Endothelial cell of umbilical vein (primary cell): Measurements from ENCODE around the gene LCN12. TPM values are rescaled to one million over a fixed set of nuclear protein-coding genes. Genes with fewer than 3 reads are reported as not detected.

Experiments
- BruUV-seq: library from RNA; stranded (reverse); fragments of 400-500 nt; replicated peaks from 2 replicates; lab custom pipeline; 2021; lab: Mats Ljungman, UMichigan
- CTCF ChIA-PET: fragments of 300-600, 350-600 bp; sonication (Branson Sonifier 250); formaldehyde crosslinking; loops from one replicate; lab custom pipeline; 2021; ENCODE audit warnings: antibody characterized with exemption, inconsistent platforms; lab: Charles Lee
- POLR2A ChIA-PET: fragments of 300-600, 350-600 bp; sonication (Branson Sonifier 250); formaldehyde crosslinking; loops from one replicate; lab custom pipeline; 2021; ENCODE audit warnings: antibody characterized with exemption, inconsistent platforms; lab: Charles Lee
- DNase-seq: peaks from one replicate; pipeline ENCODE4 v3.0.0-alpha.2; 2011; ENCODE audit warnings: low read depth, low spot score
- FAIRE-seq: peaks from 2 replicates; lab custom pipeline; 2011; peaks lifted over from hg19 to GRCh38; lab: Jason Lieb, UNC
- H2AFZ ChIP-seq: 2 replicates; pipeline ENCODE4 v1.6.0; 2012; ENCODE audit warnings: low read depth, low read length, control low read depth, inconsistent platforms
- H3K27ac ChIP-seq: 2 replicates; pipeline ENCODE4 v1.5.1; 2011; ENCODE audit warnings: low read depth, mild to moderate bottlenecking, control low read depth, low read length, moderate library complexity; ENCODE audit not compliant: insufficient read depth
- H3K27me3 ChIP-seq, 2 experiments: 2 replicates each; pipeline versions ENCODE4 v1.6.0 to v1.6.1; 2011; ENCODE audit warnings: low read length in 2 of 2, mixed read lengths in 1 of 2; ENCODE audit not compliant: control insufficient read depth in 2 of 2, insufficient read depth in 2 of 2
- H3K36me3 ChIP-seq, 2 experiments: 2 replicates in 1 of 2; 3 replicates in 1 of 2; pipeline ENCODE4 v1.5.1; 2011; ENCODE audit warnings: low read length in 2 of 2, mild to moderate bottlenecking in 1 of 2, moderate library complexity in 1 of 2; ENCODE audit not compliant: control insufficient read depth in 2 of 2, insufficient read depth in 2 of 2; ENCODE audit errors: extremely low read depth in 1 of 2
- H3K4me1 ChIP-seq: 3 replicates; pipeline ENCODE4 v1.5.1; 2011; ENCODE audit warnings: mild to moderate bottlenecking, low read length; ENCODE audit not compliant: control insufficient read depth, insufficient read depth; ENCODE audit errors: extremely low read depth
- H3K4me2 ChIP-seq: 2 replicates; pipeline ENCODE4 v1.6.1; 2011; ENCODE audit warnings: low read length, control low read depth, mixed read lengths; ENCODE audit not compliant: insufficient read depth
- H3K4me3 ChIP-seq, 3 experiments: fragments of 200-600 bp in 1 of 3; sonication (generic), shearing (Covaris generic) in 1 of 3; replicated peaks in 1 of 3; 2 replicates each; pipeline ENCODE4 v1.5.1; 2011 to 2016; ENCODE audit warnings: control low read depth in 3 of 3, low read length in 3 of 3, mild to moderate bottlenecking in 2 of 3, inconsistent platforms in 1 of 3, low read depth in 1 of 3, moderate library complexity in 1 of 3; ENCODE audit not compliant: insufficient read depth in 1 of 3
- H3K79me2 ChIP-seq: 2 replicates; pipeline ENCODE4 v1.6.0; 2012; ENCODE audit warnings: low read length, inconsistent platforms; ENCODE audit not compliant: control insufficient read depth, insufficient read depth
- H3K9ac ChIP-seq: replicated peaks from 2 replicates; pipeline ENCODE3; 2011; ENCODE audit warnings: low read length, control low read depth; ENCODE audit not compliant: insufficient read depth; ENCODE audit errors: extremely low read depth
- H3K9me1 ChIP-seq: replicated peaks from 3 replicates; pipeline ENCODE4 v1.6.0; 2011; ENCODE audit warnings: mild to moderate bottlenecking, low read length; ENCODE audit not compliant: control insufficient read depth, insufficient read depth; ENCODE audit errors: extremely low read depth
- H3K9me3 ChIP-seq: replicated peaks from 2 replicates; pipeline ENCODE4 v1.5.1; 2012; ENCODE audit warnings: low read length, inconsistent platforms; ENCODE audit not compliant: control insufficient read depth, insufficient read depth
- H4K20me1 ChIP-seq: replicated peaks from 2 replicates; pipeline ENCODE3; 2011; ENCODE audit warnings: mild to moderate bottlenecking, low read length; ENCODE audit not compliant: control insufficient read depth, insufficient read depth; ENCODE audit errors: extremely low read depth
- EZH2 ChIP-seq: IDR thresholded peaks from 2 replicates; pipeline ENCODE4 v1.6.1; 2012; ENCODE audit warnings: borderline replicate concordance, low read depth, mild to moderate bottlenecking, moderate library complexity, low read length, inconsistent platforms; ENCODE audit not compliant: severe bottlenecking
- FOS ChIP-seq: IDR thresholded peaks from 2 replicates; pipeline ENCODE4 v1.6.1; 2011; ENCODE audit warnings: mild to moderate bottlenecking, low read length, moderate library complexity, borderline replicate concordance; ENCODE audit not compliant: insufficient read depth
- GATA2 ChIP-seq: IDR thresholded peaks from 2 replicates; pipeline ENCODE4 v1.7.0; 2011; ENCODE audit warnings: low read depth, mild to moderate bottlenecking, moderate library complexity, mixed read lengths, low read length; ENCODE audit not compliant: insufficient read length, insufficient read depth
- JUN ChIP-seq: IDR thresholded peaks from 2 replicates; pipeline ENCODE4 v1.6.1; 2011; ENCODE audit warnings: borderline replicate concordance, low read depth; ENCODE audit not compliant: insufficient read length, insufficient read depth
- MYC ChIP-seq: IDR thresholded peaks from one replicate; pipeline ENCODE4 v1.6.1; 2011; ENCODE audit warnings: mild to moderate bottlenecking, low read depth, low read length
- POLR2A ChIP-seq: IDR thresholded peaks from 2 replicates; pipeline ENCODE4 v1.6.1; 2012; ENCODE audit warnings: low read depth, mild to moderate bottlenecking, control low read depth, low read length
- POLR2AphosphoS5 ChIP-seq: IDR thresholded peaks from 2 replicates; pipeline ENCODE4 v1.6.1; 2012; ENCODE audit warnings: low read depth, mild to moderate bottlenecking, control low read depth, low read length, moderate library complexity; ENCODE audit not compliant: insufficient read depth
- dilution Hi-C: fragments of 300-500 bp; cut with MboI; formaldehyde crosslinking; loops from one replicate; pipeline ENCODE4 v1.15.0; 2019; ENCODE audit warnings: low sequenced_read_pairs; ENCODE audit not compliant: extremely low pct_ligation_motif_present
- intact Hi-C: fragments of 100-400 bp; cut with micrococcal nuclease; formaldehyde crosslinking; loops from one replicate; pipeline ENCODE4 v1.10.0; 2022
- polyA plus RNA-seq, 4 experiments: library from polyadenylated mRNA; depleted of rRNA in 3 of 4; stranded (reverse) in 3 of 4; unstranded in 1 of 4; fragments of >200 nt; gene quantifications; 2 replicates each; pipeline versions ENCODE4 v1.2.1 to v1.2.3, GENCODE V29; 2011 to 2012; ENCODE audit warnings: missing spikeins in 1 of 4
- total RNA-seq: library from RNA; stranded (reverse); gene quantifications from 2 replicates; pipeline ENCODE4 v1.2.3, GENCODE V29; 2021
- TF ChIP-seq, protein P1 (sequence below), 2 donors: IDR thresholded peaks; 1 replicate in 1 of 2; 2 replicates in 1 of 2; pipeline ENCODE4 v1.5.1; 2011; ENCODE audit warnings: low read length in 2 of 2, mild to moderate bottlenecking in 2 of 2, moderate library complexity in 2 of 2, control low read depth in 1 of 2, inconsistent platforms in 1 of 2, low read depth in 1 of 2; ENCODE audit not compliant: insufficient read depth in 1 of 2; ENCODE audit errors: extremely low read depth in 1 of 2
- TF ChIP-seq, protein P2 (sequence below): IDR thresholded peaks from 2 replicates; pipeline ENCODE4 v1.6.1; 2011; ENCODE audit not compliant: insufficient read depth, insufficient read length

The LCN12 gene
- total and polyA plus RNA-seq, 2 donors (not counting 3 experiments of a cell fraction or from before 2014, with no cell fraction given): 0.35 to 0.52 TPM

- Histone ChIP-seq H3K9me1 (no peaks in the 10 kb centered on the region), H3K27me3 (no peaks in the 10 kb centered on the region), H3K27ac (no peak overlapping the region), H3K4me3 (no peak overlapping the region), H3K9ac (no peak overlapping the region), H3K4me2 (no peak overlapping the region), H2AFZ (no peak overlapping the region), H3K4me1 (peaks cover 5% of the 10 kb centered on the region), H3K9me3 (no peaks in the 10 kb centered on the region), H3K79me2 (no peaks in the 10 kb centered on the region), H4K20me1 (no peaks in the 10 kb centered on the region), H3K36me3 (no peaks in the 10 kb centered on the region)
- dilution Hi-C loops: no loop called here
- ChIA-PET POLR2A (interaction anchor here (0.6 kb wide), 1 partner anchor 622 kb away, joined by 4 read pairs; no protein-coding TSS in a partner anchor), CTCF (interaction anchor here (1.2 kb wide), 2 partner anchors 12 to 76 kb away, joined by 3 read pairs; no protein-coding TSS in a partner anchor)
- no TSS peak for BruUV-seq
- TF ChIP-seq EZH2: no peak
- no peak for TF ChIP-seq POLR2AphosphoS5
- TF ChIP-seq, protein P1, sequence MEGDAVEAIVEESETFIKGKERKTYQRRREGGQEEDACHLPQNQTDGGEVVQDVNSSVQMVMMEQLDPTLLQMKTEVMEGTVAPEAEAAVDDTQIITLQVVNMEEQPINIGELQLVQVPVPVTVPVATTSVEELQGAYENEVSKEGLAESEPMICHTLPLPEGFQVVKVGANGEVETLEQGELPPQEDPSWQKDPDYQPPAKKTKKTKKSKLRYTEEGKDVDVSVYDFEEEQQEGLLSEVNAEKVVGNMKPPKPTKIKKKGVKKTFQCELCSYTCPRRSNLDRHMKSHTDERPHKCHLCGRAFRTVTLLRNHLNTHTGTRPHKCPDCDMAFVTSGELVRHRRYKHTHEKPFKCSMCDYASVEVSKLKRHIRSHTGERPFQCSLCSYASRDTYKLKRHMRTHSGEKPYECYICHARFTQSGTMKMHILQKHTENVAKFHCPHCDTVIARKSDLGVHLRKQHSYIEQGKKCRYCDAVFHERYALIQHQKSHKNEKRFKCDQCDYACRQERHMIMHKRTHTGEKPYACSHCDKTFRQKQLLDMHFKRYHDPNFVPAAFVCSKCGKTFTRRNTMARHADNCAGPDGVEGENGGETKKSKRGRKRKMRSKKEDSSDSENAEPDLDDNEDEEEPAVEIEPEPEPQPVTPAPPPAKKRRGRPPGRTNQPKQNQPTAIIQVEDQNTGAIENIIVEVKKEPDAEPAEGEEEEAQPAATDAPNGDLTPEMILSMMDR (IDR thresholded peaks at IDR 0.05; ENCODE audit: extremely low read depth in 1 of 2, insufficient read depth in 1 of 2, low read depth in 1 of 2, low read length in 2 of 2): no peak
- TF ChIP-seq FOS: no peak
- TF ChIP-seq, protein P2, sequence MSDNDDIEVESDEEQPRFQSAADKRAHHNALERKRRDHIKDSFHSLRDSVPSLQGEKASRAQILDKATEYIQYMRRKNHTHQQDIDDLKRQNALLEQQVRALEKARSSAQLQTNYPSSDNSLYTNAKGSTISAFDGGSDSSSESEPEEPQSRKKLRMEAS: no peak
- TF ChIP-seq GATA2: no peak
- no peak for TF ChIP-seq MYC
- TF ChIP-seq POLR2A: no peak
- no peak for TF ChIP-seq JUN
- DNase-seq (no peak), FAIRE-seq (no peak)
- intact Hi-C loops: no loop called here
These were observed 1.1 kb downstream of the LCN12 start for GRCh38 chr9:136952876-136953770.
